Measurements from ENCODE around the gene SCG2. TPM values are rescaled to one million over a fixed set of nuclear protein-coding genes. Genes with fewer than 3 reads are reported as not detected.

Gene SCG2
- total RNA-seq, 1 donor from 2014 or later, result under 0.01 TPM

DNA sequence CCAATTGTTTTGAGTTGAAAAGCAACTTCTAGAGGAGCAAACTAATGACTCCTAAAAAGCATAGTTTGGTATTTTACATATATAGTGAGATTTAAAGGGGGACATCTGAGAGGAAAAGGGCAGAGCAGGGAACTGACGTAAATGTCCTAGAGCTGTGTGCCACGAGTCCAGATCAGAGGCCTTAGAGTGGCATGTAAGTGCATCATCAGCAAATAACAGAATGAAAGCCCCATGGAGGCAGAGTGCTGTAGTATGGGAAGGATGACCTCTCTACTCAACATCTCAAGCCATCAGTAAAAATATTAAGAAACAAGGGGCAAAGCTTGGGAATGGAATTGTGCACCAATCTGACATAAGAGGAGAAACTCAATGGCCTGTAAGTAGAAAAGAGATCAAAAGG lies 31.4 kb downstream of the SCG2 start:
- no peak for DNase-seq

DNA sequence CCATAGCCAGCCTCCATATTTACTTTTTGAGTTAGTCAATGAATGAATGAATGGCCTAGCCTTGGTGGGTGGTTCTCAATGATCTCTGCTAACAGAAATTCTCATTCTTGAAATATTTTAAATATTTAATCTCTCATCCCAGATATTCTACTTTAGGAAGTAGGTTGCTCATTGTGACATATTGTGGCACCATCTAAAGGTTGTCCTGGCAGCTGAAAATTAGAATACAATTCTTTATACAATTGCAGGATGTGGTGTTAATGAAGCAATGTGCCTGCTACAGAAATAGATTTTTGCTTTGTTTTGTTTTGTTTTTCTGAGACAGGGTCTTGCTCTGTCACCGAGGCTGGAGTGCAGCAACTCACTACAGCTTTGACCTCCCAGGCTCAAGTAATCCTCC lies 35.8 kb downstream of the SCG2 start:
- DNase-seq, result peak; percentile 71

DNA sequence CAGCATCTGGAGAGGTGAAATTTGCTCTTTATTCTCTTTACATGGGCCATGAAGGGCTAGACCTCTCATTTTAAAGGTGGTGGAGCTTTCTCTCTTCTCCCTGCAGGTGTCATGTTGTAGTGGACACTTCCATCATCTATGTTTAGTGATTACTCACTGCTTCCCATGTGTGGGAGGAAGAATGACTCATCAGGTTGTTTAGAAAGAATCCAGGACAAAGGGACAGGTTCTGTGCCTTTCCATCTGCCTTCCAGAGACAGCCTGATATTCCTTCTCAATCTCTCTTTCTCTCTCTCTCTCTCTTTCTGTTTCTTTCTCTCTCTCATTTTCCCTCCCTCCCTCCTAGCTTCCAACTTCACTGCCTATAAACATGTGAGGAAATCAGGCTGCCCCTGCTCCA lies 38.7 kb downstream of the SCG2 start:
- DNase-seq, result peak; percentile 85

DNA sequence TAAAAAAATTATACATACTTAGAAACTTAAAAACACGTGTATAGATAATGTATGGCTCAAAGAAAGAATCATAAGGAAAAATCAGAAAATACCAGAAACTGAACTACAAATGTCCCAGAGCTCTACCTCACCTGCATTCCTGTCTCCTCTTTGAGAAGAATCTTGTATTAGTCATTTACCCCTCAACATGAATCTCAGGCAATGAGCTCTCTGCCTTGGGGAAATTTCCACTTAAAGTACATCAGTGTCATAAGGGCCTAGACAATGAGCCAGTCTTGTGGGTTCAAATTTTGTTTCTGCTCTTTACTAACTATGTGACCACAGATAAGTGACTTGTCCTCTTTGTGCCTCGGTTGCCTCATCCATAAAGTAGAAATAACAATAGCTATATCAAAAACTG lies 40.1 kb downstream of the SCG2 start:
- no peak for DNase-seq

DNA sequence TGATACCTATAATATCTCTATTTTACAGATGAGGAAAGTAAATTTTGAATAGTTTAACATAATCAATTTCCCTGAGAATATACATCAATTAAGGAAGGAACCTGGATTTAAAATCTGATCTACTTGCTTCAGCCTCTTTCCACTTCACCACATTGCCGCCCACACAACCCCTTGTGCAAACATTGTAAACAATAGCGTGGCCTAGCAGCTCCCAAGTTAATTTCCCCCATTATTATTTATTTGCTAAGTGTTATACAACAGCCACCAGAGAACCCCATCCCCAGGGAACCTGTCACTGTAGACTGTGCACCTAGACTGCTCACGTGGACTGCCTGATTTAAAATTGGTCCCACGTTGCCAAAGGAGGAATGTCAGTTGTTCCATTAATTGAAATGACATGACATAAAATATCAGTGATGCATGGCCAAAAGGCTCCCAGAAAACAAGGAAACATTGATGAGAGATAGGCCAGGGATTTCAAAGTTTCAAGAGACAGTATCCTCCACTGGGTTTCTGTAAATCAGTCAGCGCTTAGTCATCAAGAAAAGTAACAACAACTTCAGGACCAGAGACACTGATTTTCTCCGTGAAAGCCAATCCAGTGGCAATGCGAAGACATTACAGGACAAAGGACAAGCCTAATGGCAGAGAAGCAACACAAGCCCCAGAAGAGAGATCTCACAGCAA lies 41.3 kb downstream of the SCG2 start:
- peak; percentile 23 for DNase-seq

DNA sequence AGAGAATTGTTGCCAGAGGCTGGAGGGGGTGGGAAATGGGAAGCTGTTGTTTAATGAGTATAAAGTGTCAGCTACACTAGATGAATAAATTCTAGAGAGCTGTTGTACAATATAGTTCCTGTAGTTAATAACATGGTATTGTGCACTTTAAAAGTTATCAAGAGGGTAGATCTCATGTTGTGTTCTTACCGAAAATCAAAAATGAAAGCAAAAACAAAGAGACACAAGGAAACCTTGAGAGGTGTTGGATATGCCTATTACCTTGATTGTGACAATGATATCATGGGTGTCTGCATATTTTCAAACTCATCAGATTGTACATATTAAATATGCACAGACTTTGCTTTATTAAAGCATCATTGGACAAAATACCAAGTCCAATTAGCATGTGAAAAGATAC lies 43.2 kb downstream of the SCG2 start:
- DNase-seq, result no peak

DNA sequence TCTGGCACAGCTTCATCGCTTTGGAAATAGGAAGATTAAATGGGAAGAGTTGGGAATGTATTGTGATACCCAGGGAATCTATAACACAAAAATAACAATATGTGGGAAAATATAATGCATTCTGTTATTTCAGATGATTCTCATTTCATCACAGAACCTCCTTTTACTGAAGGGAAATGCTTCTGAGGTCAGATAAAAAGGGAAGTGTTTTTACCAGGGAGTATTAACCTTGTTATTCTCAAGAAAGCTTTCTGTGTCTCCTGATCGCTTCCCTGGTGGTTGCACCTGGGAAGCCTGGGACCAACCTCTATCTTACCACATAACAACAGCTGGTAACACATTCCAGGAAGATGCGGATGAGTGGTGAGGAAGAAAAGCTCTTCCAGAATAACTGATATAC lies 47.2 kb downstream of the SCG2 start:
- DNase-seq, result no peak

DNA sequence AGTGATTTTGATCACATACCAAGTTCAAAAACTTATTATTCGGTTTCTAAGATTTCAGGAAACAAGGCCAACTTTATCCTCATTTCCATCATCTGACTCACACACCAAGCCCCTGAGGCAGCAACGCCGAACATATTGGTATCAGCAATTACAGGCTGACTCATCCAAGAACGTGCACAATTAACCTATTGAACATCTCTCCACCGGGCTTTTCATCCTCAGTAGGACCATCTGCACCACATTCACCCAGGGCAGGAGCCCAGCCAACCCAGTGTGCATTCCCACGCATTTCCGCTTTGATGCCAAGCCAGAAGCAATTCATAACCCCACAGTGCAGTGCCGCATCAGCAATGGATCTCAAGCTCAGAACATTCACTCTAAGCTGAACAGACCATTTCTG lies 52.9 kb downstream of the SCG2 start:
- peak; percentile 93 for DNase-seq

DNA sequence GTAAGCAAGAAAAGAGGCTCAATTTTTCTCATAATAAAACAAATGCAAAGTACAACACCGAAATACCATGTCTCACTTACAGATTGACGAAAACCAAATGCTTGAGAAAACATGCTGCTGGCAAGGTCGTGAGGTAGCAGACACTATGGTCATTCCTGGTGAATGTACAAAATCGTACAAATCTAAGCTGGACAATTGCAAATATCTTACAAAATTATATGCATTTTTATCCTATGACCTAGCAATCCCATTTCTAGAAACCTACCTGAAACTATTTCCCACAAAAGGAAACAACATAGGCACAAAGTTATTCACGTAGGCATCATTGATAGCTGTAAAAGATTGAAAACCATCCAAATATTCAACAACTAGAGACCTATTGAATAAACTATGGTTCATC lies 54.0 kb downstream of the SCG2 start:
- no peak for DNase-seq

Other genes starting within 250 kb of the SCG2 start
- gene AP1S3, start 235.2 kb upstream of the SCG2 start, total RNA-seq, result 1.2 and 4.4 TPM in 2 replicates

All from dermis blood vessel endothelial cell (primary cell).